Spleen (tissue), 7 donors: ENCODE results near the gene ENGASE.

Experiments
- CTCF ChIP-seq, 11 experiments: fragments of 200-600 bp in 7 of 11; fragments of 450-650 bp in 4 of 11; sonication (generic) in 4 of 11; IDR thresholded peaks in 8 of 11; conservative IDR thresholded peaks in 3 of 11; 1 replicate in 7 of 11; 2 replicates in 4 of 11; pipeline versions ENCODE4 v1.4.0 to v1.8.0; 2016 to 2021; ENCODE audit warnings: antibody characterized with exemption in 11 of 11, inconsistent platforms in 4 of 11, mild to moderate bottlenecking in 1 of 11
- POLR2A ChIP-seq, 3 donors: fragments of 450-650 bp; IDR thresholded peaks; one replicate each; pipeline ENCODE4 v1.5.1; 2017; ENCODE audit warnings: antibody characterized with exemption in 3 of 3, mild to moderate bottlenecking in 1 of 3
- POLR2AphosphoS5 ChIP-seq, 3 donors: sonication (generic); formaldehyde crosslinking; IDR thresholded peaks; one replicate each; pipeline ENCODE4 v1.5.1; 2017; ENCODE audit warnings: antibody characterized with exemption in 3 of 3
- donor health status: DM: no; HTN: no; CAD: no; lungs with moderate emphysema.
- donor health status: DM: no; HTN: no; CAD: no.
- donor health status: DM: no; HTN: no; CAD: no.

- TF ChIP-seq CTCF (IDR thresholded peaks at IDR 0.05 in 8 of 11, conservative IDR thresholded peaks at IDR 0.05 in 3 of 11) (no peak), POLR2AphosphoS5 (IDR thresholded peaks at IDR 0.05) (no peak), POLR2A (IDR thresholded peaks at IDR 0.05) (no peak)
Observed at GRCh38 chr17:79101111-79101673, 26.6 kb downstream of the ENGASE start.
